GM18499 (cell line): ENCODE data around the gene STIP1.

Experiments used
- ATAC-seq: cut with Tn5 transposase; IDR thresholded peaks from one replicate; pipeline ENCODE4 v1.9.1; 2021; ENCODE audit warnings: moderate number of reproducible peaks; ENCODE audit not compliant: insufficient read depth, unreplicated experiment

STIP1 gene

GRCh38 chr11:64247729-64248531 is 62.0 kb downstream of the STIP1 start:
- ATAC-seq = no peak

- ATAC-seq = no peak
Observed at GRCh38 chr11:64248578-64248977, 62.6 kb downstream of the STIP1 start.

- ATAC-seq = no peak
Observed at GRCh38 chr11:64249038-64249437, 63.1 kb downstream of the STIP1 start.

- no peak for ATAC-seq
Observed at GRCh38 chr11:64249563-64250414, 63.8 kb downstream of the STIP1 start.

- no peak for ATAC-seq
Observed at GRCh38 chr11:64250415-64251015, 64.5 kb downstream of the STIP1 start.

GRCh38 chr11:64251016-64251752 is 65.2 kb downstream of the STIP1 start, which contains the start of gene PLCB3:
Gene PLCB3, plus strand, starts transcription at chr11:64251530. Its CDS starts 120 bp downstream, at chr11:64251650.
- no peak for ATAC-seq

GRCh38 chr11:64251753-64252002 is 65.7 kb downstream of the STIP1 start:
- ATAC-seq = no peak

- ATAC-seq = no peak
Observed at GRCh38 chr11:64252003-64252872, 66.3 kb downstream of the STIP1 start.

- no peak for ATAC-seq
Observed at GRCh38 chr11:64253043-64253442, 67.1 kb downstream of the STIP1 start.

GRCh38 chr11:64253481-64253880 is 67.5 kb downstream of the STIP1 start:
- no peak for ATAC-seq
